Measurements from ENCODE around the gene ARL5A.

The ARL5A gene

DNA sequence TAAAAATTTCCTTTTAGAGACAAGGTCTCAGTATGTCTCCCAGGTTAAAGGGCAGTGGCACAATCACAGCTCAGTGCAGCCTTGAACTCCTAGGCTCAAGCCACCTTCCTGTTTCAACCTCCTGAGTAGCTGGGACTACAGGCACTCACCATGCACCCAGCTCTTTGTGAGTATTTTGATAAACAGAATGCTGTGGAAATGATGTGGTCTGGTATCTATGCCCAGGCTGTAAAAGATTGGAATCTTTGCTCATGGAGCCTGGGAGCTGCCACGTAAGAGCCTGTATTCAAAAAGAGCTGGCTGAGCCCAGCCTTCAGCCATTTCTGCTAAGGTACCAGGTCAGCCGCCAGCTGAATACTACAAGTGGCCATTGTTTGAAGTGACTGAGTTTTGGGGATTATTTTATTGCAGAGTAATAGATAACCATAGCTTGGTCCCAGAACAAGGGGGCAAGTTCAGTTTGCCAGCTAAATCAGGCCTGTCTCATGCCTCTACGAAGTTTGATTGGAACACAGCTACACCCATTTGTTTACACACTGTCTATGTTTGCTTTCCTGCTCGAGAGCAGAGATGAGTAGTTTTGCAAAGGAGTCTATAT, 21.3 kb upstream of the ARL5A start:
- no peak for DNase-seq (ENCODE audit: low read depth)
- TF ChIP-seq, protein P1, sequence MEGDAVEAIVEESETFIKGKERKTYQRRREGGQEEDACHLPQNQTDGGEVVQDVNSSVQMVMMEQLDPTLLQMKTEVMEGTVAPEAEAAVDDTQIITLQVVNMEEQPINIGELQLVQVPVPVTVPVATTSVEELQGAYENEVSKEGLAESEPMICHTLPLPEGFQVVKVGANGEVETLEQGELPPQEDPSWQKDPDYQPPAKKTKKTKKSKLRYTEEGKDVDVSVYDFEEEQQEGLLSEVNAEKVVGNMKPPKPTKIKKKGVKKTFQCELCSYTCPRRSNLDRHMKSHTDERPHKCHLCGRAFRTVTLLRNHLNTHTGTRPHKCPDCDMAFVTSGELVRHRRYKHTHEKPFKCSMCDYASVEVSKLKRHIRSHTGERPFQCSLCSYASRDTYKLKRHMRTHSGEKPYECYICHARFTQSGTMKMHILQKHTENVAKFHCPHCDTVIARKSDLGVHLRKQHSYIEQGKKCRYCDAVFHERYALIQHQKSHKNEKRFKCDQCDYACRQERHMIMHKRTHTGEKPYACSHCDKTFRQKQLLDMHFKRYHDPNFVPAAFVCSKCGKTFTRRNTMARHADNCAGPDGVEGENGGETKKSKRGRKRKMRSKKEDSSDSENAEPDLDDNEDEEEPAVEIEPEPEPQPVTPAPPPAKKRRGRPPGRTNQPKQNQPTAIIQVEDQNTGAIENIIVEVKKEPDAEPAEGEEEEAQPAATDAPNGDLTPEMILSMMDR (IDR thresholded peaks at IDR 0.05; ENCODE audit: control insufficient read depth, insufficient read depth, low read depth, low read length, missing control alignments): no peak

DNA sequence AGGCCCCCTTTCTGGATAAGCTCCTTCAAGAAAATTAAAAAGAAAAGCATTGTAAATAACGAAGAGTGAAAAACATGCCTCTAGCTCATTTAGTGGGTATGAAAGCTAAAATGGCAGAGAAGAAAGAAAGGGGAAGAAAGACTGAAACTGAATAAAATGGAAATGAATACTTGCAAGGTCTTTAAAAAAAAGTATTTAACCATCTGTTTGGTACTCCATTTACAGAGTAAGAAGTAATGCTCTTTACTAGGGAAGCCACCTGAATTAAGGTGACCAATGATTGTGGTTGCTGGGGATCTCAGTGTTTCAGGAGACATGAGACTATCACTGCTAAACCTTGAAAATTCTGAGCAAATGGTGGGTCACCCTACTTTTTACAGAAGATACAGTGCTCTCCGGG, 17.7 kb upstream of the ARL5A start:
- TF ChIP-seq, protein P1 (IDR thresholded peaks at IDR 0.05; ENCODE audit: control insufficient read depth, insufficient read depth, low read depth, low read length, missing control alignments): no peak
- DNase-seq (ENCODE audit: low read depth): no peak
- H3K4me3 ChIP-seq (ENCODE audit: control insufficient read depth, low read depth, low read length): no peak overlapping the region

More for the DNA sequence above, 21.3 kb upstream of the ARL5A start:
- no peak overlapping the region for H3K4me3 ChIP-seq (ENCODE audit: control insufficient read depth, low read depth, low read length)

DNA sequence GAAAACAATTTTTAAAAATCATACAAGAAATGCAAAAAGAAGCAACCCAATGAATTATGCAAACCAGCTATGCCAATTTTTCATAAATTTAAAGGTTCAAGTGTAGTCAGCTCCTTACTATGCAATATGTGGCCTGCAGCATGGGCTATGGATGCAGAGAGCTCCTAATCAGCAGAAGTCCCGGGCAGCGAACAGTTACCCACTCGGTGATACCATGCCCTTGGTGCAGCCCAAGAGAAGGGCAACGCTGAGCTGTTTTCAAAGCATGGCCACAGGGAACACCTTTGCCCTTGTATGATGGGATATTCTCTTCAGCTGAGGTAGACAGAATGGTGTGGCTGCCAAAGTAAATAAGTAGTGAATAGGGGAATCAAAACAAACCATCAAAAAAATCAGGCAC, 17.3 kb upstream of the ARL5A start:
- TF ChIP-seq, protein P1 (IDR thresholded peaks at IDR 0.05; ENCODE audit: control insufficient read depth, insufficient read depth, low read depth, low read length, missing control alignments): no peak
- no peak overlapping the region for H3K4me3 ChIP-seq (ENCODE audit: control insufficient read depth, low read depth, low read length)
- DNase-seq (ENCODE audit: low read depth): no peak

DNA sequence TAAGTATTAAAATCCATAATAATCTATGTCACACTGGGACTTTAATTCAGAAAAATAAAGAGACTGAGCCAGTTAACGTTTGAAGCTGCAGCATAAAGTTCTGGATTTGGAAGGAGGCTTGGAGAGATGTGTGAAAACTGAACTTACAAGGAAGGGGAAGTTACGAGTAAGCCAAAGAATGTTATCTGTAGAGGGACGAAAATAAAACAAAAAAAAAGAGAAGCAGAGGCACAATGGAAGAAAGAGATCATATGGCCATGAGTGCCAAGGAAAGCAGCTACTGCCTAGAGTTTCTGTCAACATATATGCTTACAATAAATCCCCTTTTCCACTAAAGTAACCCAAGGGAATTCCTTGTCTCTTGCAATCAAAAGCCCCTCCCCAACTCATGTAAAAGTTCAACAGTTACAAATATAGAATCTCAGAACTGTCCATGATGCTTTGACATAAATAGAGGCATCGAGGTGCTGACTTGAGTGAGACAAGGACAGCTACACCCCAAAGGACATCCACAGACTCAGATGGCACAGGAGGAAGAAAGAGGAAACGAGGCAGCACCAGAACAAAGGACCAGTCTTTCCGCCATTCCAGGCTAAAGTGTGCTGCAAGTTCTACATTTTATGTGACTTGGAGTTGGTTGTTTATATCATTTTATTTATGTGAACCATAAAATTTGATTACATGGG, 16.1 kb upstream of the ARL5A start:
- H3K4me3 ChIP-seq (ENCODE audit: control insufficient read depth, low read depth, low read length): no peak overlapping the region
- no peak for DNase-seq (ENCODE audit: low read depth)
- TF ChIP-seq, protein P1 (IDR thresholded peaks at IDR 0.05; ENCODE audit: control insufficient read depth, insufficient read depth, low read depth, low read length, missing control alignments): no peak

DNA sequence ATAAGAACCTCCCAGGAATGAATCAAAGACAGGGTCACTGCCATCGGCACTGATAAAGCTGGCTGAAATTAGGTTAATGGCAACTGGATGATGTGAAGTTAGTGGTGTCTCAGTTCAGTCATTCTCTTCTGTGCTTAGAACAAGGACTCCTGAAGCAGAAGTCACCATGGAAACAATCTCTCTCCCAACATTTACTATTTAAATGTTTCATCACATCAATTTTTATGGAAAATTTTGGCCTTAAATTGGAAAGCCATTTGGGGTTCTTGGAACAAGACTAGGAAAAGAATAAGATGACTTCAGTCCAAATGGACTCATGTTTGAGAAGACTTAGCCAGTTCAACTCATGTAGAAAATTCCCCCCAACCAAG, 15.5 kb upstream of the ARL5A start:
- H3K4me3 ChIP-seq (ENCODE audit: control insufficient read depth, low read depth, low read length): no peak overlapping the region
- DNase-seq (ENCODE audit: low read depth): no peak
- TF ChIP-seq, protein P1 (IDR thresholded peaks at IDR 0.05; ENCODE audit: control insufficient read depth, insufficient read depth, low read depth, low read length, missing control alignments): no peak

DNA sequence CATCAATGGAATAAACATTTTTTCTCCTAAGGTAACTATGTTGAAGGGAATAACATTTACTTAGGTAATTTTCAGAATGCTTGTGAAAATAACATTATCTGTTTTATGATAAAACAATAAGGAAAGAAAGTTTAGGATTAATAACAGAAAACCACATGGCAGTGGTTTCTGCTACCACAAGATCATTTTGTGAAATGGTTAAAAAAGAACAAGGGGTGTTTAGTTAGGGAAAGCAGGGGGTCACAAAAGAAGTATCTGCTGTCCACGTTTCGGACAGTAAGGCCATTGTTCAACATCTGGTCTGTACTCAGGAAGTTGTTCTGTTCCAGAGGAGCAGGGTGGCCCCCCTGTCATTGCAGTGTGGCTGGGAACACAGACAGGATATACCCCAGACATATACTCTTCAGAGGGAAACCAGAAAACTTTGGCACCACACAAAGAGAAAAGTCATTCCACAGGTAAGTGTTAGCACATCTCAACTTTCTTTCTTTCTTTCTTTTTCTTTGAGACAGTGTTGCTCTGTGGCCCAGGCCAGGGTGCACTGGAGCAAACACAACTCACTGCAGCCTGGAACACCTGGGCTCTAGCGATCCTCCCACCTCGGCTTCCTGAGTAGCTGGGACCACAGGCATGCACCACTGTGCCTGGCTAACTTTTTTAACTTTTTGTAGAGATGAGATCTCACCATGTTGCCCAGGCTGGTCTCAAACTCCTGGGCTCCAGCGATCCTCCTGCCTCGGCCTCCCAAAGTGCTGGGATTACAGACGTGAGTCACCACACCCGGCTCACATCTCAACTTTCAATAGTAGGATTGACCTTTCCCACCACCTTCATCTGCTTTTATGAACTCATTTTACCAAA, 14.8 kb upstream of the ARL5A start:
- no peak for DNase-seq (ENCODE audit: low read depth)
- H3K4me3 ChIP-seq (ENCODE audit: control insufficient read depth, low read depth, low read length): no peak overlapping the region
- TF ChIP-seq, protein P1 (IDR thresholded peaks at IDR 0.05; ENCODE audit: control insufficient read depth, insufficient read depth, low read depth, low read length, missing control alignments): no peak
